ENCODE data around the gene OR10K2.

- TF ChIP-seq CTCF (conservative IDR thresholded peaks at IDR 0.05; ENCODE audit: low read length): no peak
- no peak for TF ChIP-seq EZH2phosphoT487 (IDR thresholded peaks at IDR 0.05; ENCODE audit: borderline replicate concordance, low read depth, low read length)
Measured at GRCh38 chr1:158396646-158397045, 29.4 kb downstream of the OR10K2 start.

Measured in OCI-LY7 (cell line).